Measurements from ENCODE around the gene SLC5A4.

- TF ChIP-seq, protein P1, sequence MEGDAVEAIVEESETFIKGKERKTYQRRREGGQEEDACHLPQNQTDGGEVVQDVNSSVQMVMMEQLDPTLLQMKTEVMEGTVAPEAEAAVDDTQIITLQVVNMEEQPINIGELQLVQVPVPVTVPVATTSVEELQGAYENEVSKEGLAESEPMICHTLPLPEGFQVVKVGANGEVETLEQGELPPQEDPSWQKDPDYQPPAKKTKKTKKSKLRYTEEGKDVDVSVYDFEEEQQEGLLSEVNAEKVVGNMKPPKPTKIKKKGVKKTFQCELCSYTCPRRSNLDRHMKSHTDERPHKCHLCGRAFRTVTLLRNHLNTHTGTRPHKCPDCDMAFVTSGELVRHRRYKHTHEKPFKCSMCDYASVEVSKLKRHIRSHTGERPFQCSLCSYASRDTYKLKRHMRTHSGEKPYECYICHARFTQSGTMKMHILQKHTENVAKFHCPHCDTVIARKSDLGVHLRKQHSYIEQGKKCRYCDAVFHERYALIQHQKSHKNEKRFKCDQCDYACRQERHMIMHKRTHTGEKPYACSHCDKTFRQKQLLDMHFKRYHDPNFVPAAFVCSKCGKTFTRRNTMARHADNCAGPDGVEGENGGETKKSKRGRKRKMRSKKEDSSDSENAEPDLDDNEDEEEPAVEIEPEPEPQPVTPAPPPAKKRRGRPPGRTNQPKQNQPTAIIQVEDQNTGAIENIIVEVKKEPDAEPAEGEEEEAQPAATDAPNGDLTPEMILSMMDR (IDR thresholded peaks at IDR 0.05), result no peak
- TF ChIP-seq EP300 (IDR thresholded peaks at IDR 0.05), result no peak
- no peak for TF ChIP-seq POLR2AphosphoS5 (IDR thresholded peaks at IDR 0.05)
- no peak for TF ChIP-seq POLR2A (IDR thresholded peaks at IDR 0.05)
Observed at GRCh38 chr22:32204856-32205722, 50.1 kb downstream of the SLC5A4 start, which contains the start of gene RFPL2.
